HG02973 (cell line): Measurements from ENCODE around the gene GTF2IRD1.
"Not testable (repeated sequence)": the region's sequence is repeated elsewhere in the genome, so short reads cannot be mapped to it uniquely, and the experiment has no call there.

Experiments used
- ATAC-seq: cut with Tn5 transposase; IDR thresholded peaks from one replicate; pipeline ENCODE4 v1.9.1; 2021; ENCODE audit warnings: moderate library complexity; ENCODE audit not compliant: unreplicated experiment

GTF2IRD1 gene, protein sequence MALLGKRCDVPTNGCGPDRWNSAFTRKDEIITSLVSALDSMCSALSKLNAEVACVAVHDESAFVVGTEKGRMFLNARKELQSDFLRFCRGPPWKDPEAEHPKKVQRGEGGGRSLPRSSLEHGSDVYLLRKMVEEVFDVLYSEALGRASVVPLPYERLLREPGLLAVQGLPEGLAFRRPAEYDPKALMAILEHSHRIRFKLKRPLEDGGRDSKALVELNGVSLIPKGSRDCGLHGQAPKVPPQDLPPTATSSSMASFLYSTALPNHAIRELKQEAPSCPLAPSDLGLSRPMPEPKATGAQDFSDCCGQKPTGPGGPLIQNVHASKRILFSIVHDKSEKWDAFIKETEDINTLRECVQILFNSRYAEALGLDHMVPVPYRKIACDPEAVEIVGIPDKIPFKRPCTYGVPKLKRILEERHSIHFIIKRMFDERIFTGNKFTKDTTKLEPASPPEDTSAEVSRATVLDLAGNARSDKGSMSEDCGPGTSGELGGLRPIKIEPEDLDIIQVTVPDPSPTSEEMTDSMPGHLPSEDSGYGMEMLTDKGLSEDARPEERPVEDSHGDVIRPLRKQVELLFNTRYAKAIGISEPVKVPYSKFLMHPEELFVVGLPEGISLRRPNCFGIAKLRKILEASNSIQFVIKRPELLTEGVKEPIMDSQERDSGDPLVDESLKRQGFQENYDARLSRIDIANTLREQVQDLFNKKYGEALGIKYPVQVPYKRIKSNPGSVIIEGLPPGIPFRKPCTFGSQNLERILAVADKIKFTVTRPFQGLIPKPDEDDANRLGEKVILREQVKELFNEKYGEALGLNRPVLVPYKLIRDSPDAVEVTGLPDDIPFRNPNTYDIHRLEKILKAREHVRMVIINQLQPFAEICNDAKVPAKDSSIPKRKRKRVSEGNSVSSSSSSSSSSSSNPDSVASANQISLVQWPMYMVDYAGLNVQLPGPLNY

GRCh38 chr7:74453322-74454011 is at the start of gene GTF2IRD1:
Gene GTF2IRD1 (plus strand): TSS chr7:74453906. CDS start chr7:74508081, 54,175 bp downstream.
- ATAC-seq, result no peak

DNA sequence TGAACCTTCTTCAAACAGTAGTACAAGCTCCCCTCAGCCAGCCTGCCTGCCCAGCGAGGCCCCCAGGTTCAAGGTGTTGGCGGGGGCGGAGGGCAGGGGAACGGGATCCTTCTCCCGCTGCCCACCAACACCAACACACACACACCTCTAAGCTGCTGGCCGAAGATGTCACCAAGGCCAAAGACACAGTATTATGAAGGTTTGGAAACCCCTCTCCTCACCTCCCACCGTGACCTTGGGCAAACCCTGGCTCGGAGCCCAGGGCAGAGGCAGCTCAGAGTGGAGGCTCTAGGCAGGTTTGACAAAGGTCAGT is 49.4 kb upstream of the GTF2IRD1 start:
- no peak for ATAC-seq

DNA sequence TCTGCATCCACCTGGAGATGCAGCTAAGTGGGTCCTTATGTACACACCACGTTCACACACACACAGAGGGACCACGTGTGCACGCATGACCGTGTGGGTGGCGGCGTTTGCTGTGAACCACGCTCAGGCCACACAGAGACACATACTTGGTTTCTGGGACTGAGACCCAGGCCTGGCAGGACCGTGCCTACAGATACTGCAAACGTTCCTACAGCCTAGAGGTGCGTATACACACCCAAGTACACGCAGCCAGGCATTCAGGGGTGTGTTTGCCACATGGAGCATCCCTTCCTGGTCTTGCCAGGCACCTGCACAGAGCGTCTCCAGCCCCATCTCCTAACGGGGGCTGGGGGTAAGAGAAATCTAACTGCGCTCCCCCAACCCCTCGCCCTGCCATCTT is 49.0 kb upstream of the GTF2IRD1 start:
- no peak for ATAC-seq

GRCh38 chr7:74405191-74405898 is 48.4 kb upstream of the GTF2IRD1 start:
- no peak for ATAC-seq

DNA sequence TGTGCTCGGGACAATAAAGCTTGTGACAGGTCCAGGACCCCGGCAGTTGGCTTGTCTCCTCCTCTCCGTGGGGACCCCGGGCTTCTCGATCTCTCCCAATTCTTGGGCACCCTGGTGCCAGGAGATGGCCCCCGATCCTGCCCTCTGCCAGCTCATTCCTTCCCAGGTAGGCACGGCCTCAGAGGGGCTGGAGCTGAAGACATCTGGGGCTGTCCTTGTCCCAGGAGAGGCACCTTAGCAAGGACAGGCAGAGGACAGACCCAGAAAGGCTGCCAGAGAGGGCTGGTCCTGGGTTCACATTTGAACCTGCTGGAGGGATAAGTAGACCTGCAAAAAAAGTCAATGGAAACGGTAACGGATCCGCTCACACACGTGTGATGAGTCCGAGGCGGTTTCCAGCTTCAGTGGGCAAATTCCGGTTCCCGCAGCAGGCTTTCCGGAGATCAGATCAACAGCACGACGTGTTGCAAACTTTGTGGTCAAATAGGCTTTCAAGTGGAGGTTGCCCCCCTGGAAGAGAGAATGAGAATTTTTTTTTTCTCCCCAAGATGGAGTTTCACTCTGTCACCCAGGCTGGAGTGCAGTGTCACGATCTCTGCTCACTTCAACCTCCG is 47.7 kb upstream of the GTF2IRD1 start:
- ATAC-seq, result no peak

GRCh38 chr7:74407958-74408357 is 45.7 kb upstream of the GTF2IRD1 start:
- ATAC-seq, result no peak

DNA sequence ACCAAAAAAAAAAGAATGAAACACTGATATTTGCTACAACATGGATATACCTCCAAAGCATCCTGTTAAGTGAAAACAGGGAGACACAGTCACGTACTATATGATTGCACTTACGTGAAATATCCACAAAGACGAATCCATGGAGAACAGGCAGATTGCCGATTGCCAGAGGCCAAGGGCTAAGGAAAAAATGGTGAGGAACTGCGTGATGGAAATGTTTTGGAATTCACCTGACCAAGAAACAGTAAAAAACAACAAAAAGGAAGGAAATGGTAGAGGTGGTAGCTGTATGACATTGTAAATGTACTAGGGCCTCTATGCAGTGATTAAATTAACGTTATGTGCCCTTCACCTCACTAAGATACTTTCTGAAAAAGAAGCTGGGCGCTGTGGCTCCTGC is 44.1 kb upstream of the GTF2IRD1 start:
- no peak for ATAC-seq

DNA sequence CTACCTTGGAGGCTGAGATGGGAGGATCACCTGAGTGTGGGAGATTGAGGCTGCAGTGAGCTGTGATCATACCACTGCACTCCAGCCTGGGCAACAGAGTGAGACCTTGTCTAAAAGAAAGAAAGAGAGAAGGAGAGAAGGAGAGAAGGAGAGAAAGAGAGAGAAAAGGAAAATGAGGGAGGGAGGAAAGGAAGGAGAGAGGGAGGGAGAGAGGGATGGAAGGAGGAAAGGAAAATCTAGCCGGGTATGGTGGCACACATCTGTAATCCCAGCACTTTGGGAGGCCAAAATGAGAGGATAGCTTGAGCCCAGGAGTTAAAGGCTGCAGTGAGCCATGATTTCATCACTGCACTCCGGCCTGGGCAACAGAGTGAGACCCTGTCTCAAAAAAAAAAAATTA is 42.9 kb upstream of the GTF2IRD1 start:
- no peak for ATAC-seq

DNA sequence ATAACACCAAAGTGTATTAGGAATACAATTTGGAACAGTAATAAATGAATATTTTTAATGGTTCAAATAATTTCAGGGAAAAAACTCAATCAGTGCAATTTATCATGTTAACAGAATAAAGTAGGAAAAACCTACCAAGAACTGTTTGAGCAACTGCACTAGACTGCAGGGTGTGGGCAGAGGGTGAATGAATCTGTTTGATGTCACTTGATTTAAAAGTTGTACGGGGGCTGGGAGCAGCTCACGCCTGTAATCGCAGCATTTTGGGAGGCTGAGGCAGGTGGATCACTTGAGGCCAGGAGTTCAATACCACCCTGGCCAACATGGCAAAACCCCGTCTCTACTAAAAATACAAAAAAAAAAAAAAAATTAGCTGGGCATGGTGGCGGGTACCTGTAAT is 42.1 kb upstream of the GTF2IRD1 start:
- not testable (repeated sequence) for ATAC-seq

DNA sequence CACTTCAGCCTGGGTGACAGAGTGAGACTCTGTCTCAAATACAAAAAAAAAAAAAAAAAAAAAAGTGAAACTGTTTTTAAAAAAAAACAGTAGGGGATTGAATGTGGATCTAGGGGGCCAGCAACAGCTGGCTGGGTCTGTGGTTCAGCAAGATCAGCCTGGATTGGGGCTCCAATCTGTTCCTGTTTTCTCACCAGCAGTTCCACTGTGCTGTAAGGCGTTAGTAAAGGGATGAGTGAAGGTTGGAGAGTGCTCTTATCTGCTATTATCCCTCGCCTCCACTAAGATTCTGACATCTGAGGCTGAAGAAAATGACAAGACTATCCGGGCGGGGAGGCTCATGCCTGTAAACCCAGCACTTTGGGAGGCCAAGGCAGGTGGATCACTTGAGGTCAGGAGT is 41.6 kb upstream of the GTF2IRD1 start:
- no peak for ATAC-seq

GRCh38 chr7:74412603-74413002 is 41.1 kb upstream of the GTF2IRD1 start:
- no peak for ATAC-seq

DNA sequence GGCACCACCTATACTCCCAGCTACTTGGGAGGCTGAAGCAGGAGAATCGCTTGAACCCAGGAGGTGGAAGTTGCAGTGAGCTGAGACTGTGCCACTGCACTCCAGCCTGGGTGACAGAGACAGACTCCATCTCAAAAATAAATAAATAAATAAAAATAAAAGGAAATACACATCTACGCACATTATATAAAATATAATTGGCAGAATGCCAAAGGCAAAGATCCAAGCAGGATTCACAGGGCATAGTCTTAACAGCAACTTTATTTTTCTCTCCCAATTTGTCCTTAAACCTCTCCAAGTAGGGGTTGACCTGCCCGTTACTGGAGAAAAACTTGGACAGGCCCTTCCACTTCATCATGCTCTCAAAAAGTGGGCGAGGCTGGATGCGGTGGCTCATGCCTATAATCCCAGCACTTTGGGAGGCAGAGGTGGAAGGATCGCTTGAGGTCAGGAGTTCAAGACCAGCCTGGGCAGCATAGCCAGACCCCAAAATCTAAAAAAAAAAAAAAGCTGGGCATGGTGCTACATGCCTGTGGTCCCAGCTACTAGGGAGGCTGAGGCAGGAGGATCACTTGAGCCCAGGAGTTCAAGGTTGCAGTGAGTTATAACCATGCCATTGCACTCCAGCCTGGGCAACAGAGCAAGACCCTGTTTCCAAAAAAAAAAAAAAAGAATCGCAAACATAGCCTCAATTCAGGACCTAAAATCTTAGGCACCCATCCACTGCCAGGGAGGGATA is 38.9 kb upstream of the GTF2IRD1 start:
- not testable (repeated sequence) for ATAC-seq

GRCh38 chr7:74417419-74417971 is 36.2 kb upstream of the GTF2IRD1 start:
- no peak for ATAC-seq

- ATAC-seq, result no peak
Measured at GRCh38 chr7:74418076-74418475, 35.6 kb upstream of the GTF2IRD1 start.

- no peak for ATAC-seq
Measured at GRCh38 chr7:74418538-74418937, 35.2 kb upstream of the GTF2IRD1 start.

DNA sequence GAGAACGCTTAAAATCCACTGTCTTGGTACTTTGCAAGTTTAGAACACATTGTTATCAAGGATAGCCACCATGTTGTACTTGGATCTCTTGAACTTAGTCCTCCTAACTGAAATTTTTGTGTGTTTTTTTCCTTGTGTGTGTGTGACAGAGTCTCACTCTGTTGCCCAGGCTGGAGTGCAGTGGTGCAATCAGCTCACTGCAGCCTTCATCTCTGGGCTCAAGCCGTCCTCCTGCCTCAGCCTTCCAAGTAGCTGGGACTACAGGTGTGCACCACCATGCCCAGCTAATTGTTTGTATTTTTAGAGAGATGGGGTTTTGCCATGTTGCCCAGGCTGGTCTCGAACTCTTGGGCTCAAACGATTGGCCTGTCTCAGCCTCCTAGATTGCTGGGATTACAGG is 34.5 kb upstream of the GTF2IRD1 start:
- ATAC-seq, result not testable (repeated sequence)

- no peak for ATAC-seq
Measured at GRCh38 chr7:74420006-74420405, 33.7 kb upstream of the GTF2IRD1 start.

DNA sequence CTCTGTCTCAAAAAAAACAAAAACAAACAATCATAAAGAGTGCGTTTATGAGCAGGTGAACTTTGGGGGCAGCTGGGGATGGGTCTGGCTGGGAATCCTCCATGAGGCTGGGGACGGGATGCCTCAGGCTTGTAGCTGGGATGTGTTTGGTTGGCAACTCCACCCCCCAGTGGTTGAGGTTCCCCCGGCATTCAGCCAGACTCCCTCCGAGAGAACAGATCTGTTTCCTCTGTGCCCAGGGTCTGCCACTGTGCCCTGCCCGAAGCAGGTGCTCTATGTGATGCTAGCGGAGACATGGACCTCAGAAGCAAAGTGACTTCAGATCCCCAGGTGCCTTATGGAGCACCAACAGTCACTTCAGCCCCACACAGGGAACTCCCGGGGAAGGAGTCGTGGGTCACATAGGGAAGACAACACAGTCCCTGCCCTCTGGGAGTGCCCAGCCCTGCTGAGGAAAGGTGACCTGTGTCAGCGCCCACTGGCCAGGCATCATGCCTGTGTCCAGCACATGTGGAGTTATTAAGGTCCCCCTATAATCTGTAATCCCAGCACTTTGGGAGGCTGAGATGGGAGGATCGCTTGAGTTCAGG is 29.3 kb upstream of the GTF2IRD1 start:
- no peak for ATAC-seq

- no peak for ATAC-seq
Measured at GRCh38 chr7:74428023-74428422, 25.7 kb upstream of the GTF2IRD1 start.
